GM12891 (cell line): ENCODE results near the gene IL13RA1.
"Not testable (repeated sequence)": the region's sequence is repeated elsewhere in the genome, so short reads cannot be mapped to it uniquely, and the experiment has no call there.

ENCODE experiments used
- DNase-seq: peaks from one replicate; pipeline ENCODE4 v3.0.0; 2011; ENCODE audit warnings: low spot score; ENCODE audit not compliant: insufficient read length
- FAIRE-seq: peaks from 2 replicates; lab custom pipeline; 2011; peaks lifted over from hg19 to GRCh38; lab: Jason Lieb, UNC
- PAX5 ChIP-seq: IDR thresholded peaks from 2 replicates; pipeline ENCODE4 v1.6.1; 2011; ENCODE audit warnings: low read length, moderate library complexity, mild to moderate bottlenecking; ENCODE audit not compliant: insufficient read depth, severe bottlenecking
- POLR2A ChIP-seq: IDR thresholded peaks from 2 replicates; pipeline ENCODE4 v1.6.1; 2011; ENCODE audit warnings: low read depth, low read length, control low read depth
- POLR2AphosphoS5 ChIP-seq: IDR thresholded peaks from 2 replicates; pipeline ENCODE4 v1.6.1; 2011; ENCODE audit warnings: low read depth, low read length, control low read depth
- POU2F2 ChIP-seq: IDR thresholded peaks from 2 replicates; pipeline ENCODE4 v1.6.1; 2011; ENCODE audit warnings: low read depth, mild to moderate bottlenecking, control low read depth, low read length, moderate library complexity
- SPI1 ChIP-seq: IDR thresholded peaks from 2 replicates; pipeline ENCODE4 v1.6.1; 2011; ENCODE audit warnings: low read depth, low read length, control low read depth
- TAF1 ChIP-seq: IDR thresholded peaks from 2 replicates; pipeline ENCODE4 v1.6.1; 2011; ENCODE audit warnings: low read depth, low read length, control low read depth

The IL13RA1 gene

GRCh38 chrX:118706681-118707080 is 20.7 kb upstream of the IL13RA1 start:
- TF ChIP-seq SPI1 = no peak
- TF ChIP-seq PAX5 = no peak
- TF ChIP-seq TAF1 = no peak
- TF ChIP-seq POLR2AphosphoS5 = no peak
- no peak for TF ChIP-seq POLR2A
- TF ChIP-seq POU2F2 = no peak
- FAIRE-seq = no peak
- no peak for DNase-seq

GRCh38 chrX:118714521-118714920 is 12.9 kb upstream of the IL13RA1 start:
- DNase-seq (no peak), FAIRE-seq (no peak)
- no peak for TF ChIP-seq TAF1
- TF ChIP-seq SPI1 = no peak
- no peak for TF ChIP-seq POLR2A
- TF ChIP-seq POLR2AphosphoS5 = no peak
- no peak for TF ChIP-seq PAX5
- no peak for TF ChIP-seq POU2F2

GRCh38 chrX:118715917-118716316 is 11.5 kb upstream of the IL13RA1 start:
- not testable (repeated sequence) for DNase-seq

GRCh38 chrX:118716833-118717232 is 10.6 kb upstream of the IL13RA1 start:
- not testable (repeated sequence) for FAIRE-seq, DNase-seq

More at GRCh38 chrX:118715917-118716316, 11.5 kb upstream of the IL13RA1 start:
- FAIRE-seq = not testable (repeated sequence)

GRCh38 chrX:118717678-118718391 is 9.6 kb upstream of the IL13RA1 start:
- no peak for TF ChIP-seq POLR2AphosphoS5
- TF ChIP-seq PAX5 = no peak
- no peak for TF ChIP-seq SPI1
- no peak for FAIRE-seq
- DNase-seq = no peak

- DNase-seq (no peak), FAIRE-seq (peak; percentile 33)
- TF ChIP-seq TAF1 = no peak
- TF ChIP-seq POU2F2 = no peak
- no peak for TF ChIP-seq POLR2A
- no peak for TF ChIP-seq SPI1
- no peak for TF ChIP-seq POLR2AphosphoS5
- no peak for TF ChIP-seq PAX5
Observed at GRCh38 chrX:118718737-118719136, 8.7 kb upstream of the IL13RA1 start.

- FAIRE-seq = peak; percentile 38
- no peak for DNase-seq
- TF ChIP-seq SPI1 = no peak
Observed at GRCh38 chrX:118720058-118720707, 7.2 kb upstream of the IL13RA1 start.

GRCh38 chrX:118723376-118723775 is 4.0 kb upstream of the IL13RA1 start:
- FAIRE-seq (no peak), DNase-seq (no peak)

GRCh38 chrX:118724365-118724764 is 3.0 kb upstream of the IL13RA1 start:
- TF ChIP-seq POU2F2 (no peak), SPI1 (peak; percentile 45; the same call in 1 of the 2 replicates), POLR2AphosphoS5 (no peak)
- FAIRE-seq (no peak), DNase-seq (no peak)

More at GRCh38 chrX:118723376-118723775, 4.0 kb upstream of the IL13RA1 start:
- no peak for TF ChIP-seq POLR2A

- no peak for DNase-seq
- peak; percentile 43 for FAIRE-seq
- TF ChIP-seq PAX5 (no peak), TAF1 (no peak), SPI1 (no peak), POLR2AphosphoS5 (no peak), POU2F2 (no peak), POLR2A (no peak)
Observed at GRCh38 chrX:118724775-118725174, 2.6 kb upstream of the IL13RA1 start.

- no peak for DNase-seq
- no peak for TF ChIP-seq POLR2A
- FAIRE-seq = peak; percentile 9
Observed at GRCh38 chrX:118726396-118726795, 1.0 kb upstream of the IL13RA1 start.
